HG03439 (cell line): ENCODE results near the gene BCAT1.

ENCODE experiments used
- ATAC-seq: cut with Tn5 transposase; IDR thresholded peaks from one replicate; pipeline ENCODE4 v1.9.1; 2021; ENCODE audit warnings: mild to moderate bottlenecking, moderate library complexity; ENCODE audit not compliant: unreplicated experiment

BCAT1 gene

GRCh38 chr12:24773996-24774395, 174.9 kb downstream of the BCAT1 start:
- no peak for ATAC-seq

DNA sequence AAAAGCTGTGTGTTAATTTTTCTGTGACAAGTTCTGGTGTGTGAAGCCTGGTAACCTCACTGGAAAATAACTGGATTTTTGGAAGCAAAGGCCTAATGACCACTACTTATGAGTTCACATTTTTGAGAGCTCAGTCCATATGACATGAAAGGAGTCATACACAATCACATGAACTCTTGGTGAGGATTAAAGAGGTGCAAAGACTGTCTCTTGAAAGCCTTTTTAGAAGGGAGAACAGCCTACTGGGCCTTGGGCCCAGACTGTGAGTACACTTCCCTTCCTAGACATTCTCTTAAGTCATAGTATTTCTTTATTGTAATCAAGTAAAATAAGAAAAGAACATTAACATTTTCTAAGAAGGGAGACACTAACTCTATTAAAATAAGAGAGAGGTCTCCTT, 176.1 kb downstream of the BCAT1 start:
- no peak for ATAC-seq

DNA sequence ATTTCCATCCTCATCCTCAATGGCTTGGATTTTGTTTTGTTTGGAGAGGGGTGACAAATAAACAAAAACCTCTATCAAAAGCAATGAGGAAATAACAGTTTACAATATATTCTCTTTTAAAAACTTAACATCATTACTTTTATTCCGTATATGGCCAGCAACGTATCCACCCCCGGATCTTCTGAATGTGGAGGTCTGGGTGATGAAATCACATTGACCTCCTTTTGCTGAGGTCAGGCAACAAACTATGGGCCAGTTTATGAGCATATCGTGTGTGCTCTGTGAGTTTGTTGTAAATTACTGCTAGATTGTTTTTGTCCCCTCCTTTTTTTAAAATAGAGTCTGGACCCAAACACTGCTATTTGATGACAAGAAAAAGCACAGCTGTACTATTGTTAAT, 178.1 kb downstream of the BCAT1 start:
- ATAC-seq = no peak

GRCh38 chr12:24770334-24770733, 178.6 kb downstream of the BCAT1 start:
- ATAC-seq = no peak

DNA sequence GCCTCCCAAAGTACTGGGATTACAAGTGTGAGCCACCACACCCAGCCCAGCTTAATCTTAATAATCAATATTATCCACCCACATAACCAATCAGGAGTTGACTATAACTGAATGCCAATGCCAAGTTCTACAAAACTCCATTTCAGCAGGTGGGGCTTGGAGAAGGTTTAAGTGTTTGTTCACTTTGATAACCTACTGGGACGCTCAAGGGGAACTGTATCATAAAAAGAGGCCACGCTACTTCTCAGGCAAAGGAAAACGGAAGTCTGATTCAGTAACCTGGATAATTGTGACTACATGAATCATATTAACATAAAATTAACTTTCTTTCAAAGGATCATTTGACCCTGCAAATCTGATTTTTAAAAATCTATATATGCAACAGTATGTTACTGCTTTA, 179.2 kb downstream of the BCAT1 start:
- no peak for ATAC-seq

- ATAC-seq = no peak
Measured at GRCh38 chr12:24768415-24768814, 180.5 kb downstream of the BCAT1 start.

- no peak for ATAC-seq
Measured at GRCh38 chr12:24767016-24767415, 181.9 kb downstream of the BCAT1 start.

- ATAC-seq = no peak
Measured at GRCh38 chr12:24764712-24765111, 184.2 kb downstream of the BCAT1 start.

DNA sequence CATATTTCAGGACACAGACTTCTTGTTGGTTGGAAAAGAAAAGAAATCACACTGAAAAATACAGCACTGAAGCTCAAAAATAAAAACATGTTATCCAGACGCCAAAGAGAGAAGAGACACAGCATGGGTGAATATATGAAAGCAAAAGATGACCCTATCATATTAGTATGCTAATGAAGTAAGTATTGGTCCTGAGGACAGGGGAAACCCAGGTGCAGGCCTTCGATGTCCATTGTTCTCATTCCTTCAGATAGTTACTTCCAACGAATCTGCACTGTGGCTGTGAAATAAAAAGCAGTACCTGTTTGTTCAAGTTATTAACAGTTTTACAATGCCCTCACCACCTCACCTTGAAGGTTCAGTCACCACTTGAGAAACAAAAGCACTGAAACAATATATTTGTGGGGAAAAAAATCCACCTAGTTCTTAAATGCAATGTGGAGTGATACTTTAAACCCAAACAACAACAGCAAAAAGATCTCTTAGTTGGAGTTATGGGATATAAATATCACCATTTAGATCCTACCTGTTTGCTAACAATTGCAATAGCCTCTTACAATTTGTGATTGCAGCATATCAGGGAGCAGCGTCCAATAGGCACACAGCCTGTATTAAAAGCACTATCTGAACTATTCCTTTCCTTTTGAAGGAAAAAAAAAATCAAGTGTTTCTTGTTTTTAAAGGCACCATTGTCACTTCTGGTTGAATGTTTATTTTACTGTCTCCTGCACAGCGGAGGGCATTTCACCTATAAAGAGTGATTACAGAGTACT, 188.1 kb downstream of the BCAT1 start:
- no peak for ATAC-seq

DNA sequence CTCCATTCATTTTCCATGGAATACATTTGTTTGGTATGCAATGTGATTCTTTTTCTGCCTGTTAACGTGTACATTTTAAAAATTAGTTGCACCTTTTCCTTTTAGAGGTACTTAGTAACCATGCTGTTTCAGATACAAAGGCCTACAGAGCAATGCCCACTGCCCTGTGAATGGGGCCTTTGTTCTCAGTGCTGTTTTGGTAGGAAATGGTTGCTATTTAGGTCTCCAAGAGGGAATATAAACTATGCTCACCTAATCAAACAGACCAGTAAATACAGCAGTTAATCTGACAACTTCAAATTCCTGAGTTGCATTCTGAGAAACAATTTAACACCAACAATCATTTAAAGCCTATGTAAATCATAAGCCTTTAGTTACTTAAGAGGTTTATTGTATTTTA, 188.7 kb downstream of the BCAT1 start:
- no peak for ATAC-seq
